IMR-90 (cell line): Measurements from ENCODE around the gene MRPS5. TPM values are rescaled to one million over a fixed set of nuclear protein-coding genes. Genes with fewer than 3 reads are reported as not detected.

Source experiments
- ATAC-seq: fragments of 200-7000 bp; cut with Tn5 transposase; 2 replicates; pipeline ENCODE4 v1.9.1; 2020; ENCODE audit warnings: low read depth, mild to moderate bottlenecking, moderate library complexity
- BruUV-seq: library from RNA; stranded (reverse); fragments of 400-500 nt; replicated peaks from 2 replicates; lab custom pipeline; 2021; lab: Mats Ljungman, UMichigan
- CTCF ChIA-PET: fragments of 300-600 bp; formaldehyde crosslinking; extraction: SDS; loops from one replicate; lab custom pipeline; 2021; ENCODE audit warnings: antibody characterized with exemption; lab: Yijun Ruan, JAX
- POLR2A ChIA-PET: fragments of 300-600 bp; sonication (Branson Sonifier 250); formaldehyde crosslinking; loops from one replicate; lab custom pipeline; 2022; ENCODE audit warnings: antibody characterized with exemption; ENCODE audit not compliant: unreplicated experiment; lab: Charles Lee
- DNase-seq: peaks from one replicate; pipeline ENCODE4 v3.0.0; 2013
- H2AFZ ChIP-seq: replicated peaks from 2 replicates; pipeline ENCODE3; 2013; ENCODE audit warnings: low read length, mild to moderate bottlenecking; ENCODE audit not compliant: poor library complexity
- H2AK5ac ChIP-seq: 2 replicates; pipeline ENCODE4 v1.6.1; 2013; ENCODE audit warnings: low read depth, low read length, inconsistent platforms
- H2AK9ac ChIP-seq: replicated peaks from 2 replicates; pipeline ENCODE3; 2013; ENCODE audit warnings: mild to moderate bottlenecking, low read depth, low read length, moderate library complexity; ENCODE audit not compliant: poor library complexity
- H2BK120ac ChIP-seq: 2 replicates; pipeline ENCODE4 v1.6.1; 2013; ENCODE audit warnings: low read depth, low read length, inconsistent platforms
- H2BK15ac ChIP-seq: 3 replicates; pipeline ENCODE4 v1.6.1; 2013; ENCODE audit warnings: low read depth, low read length, inconsistent platforms
- H2BK20ac ChIP-seq: 2 replicates; pipeline ENCODE4 v1.6.1; 2013; ENCODE audit warnings: low read depth, mild to moderate bottlenecking, inconsistent platforms, low read length, moderate library complexity
- H2BK5ac ChIP-seq: 2 replicates; pipeline ENCODE4 v1.6.1; 2013; ENCODE audit warnings: mild to moderate bottlenecking, low read depth, low read length, inconsistent platforms; ENCODE audit not compliant: poor library complexity, severe bottlenecking
- H3K14ac ChIP-seq: replicated peaks from 2 replicates; pipeline ENCODE4 v1.6.1; 2013; ENCODE audit warnings: low read depth, low read length, inconsistent platforms
- H3K18ac ChIP-seq: 2 replicates; pipeline ENCODE4 v1.6.1; 2013; ENCODE audit warnings: low read depth, low read length, control low read depth
- H3K23ac ChIP-seq: 2 replicates; pipeline ENCODE4 v1.6.1; 2013; ENCODE audit warnings: low read depth, low read length, inconsistent platforms
- H3K27ac ChIP-seq: 2 replicates; pipeline ENCODE4 v1.5.1; 2013; ENCODE audit warnings: mild to moderate bottlenecking, control low read depth, low read length; ENCODE audit not compliant: insufficient read depth
- H3K27me3 ChIP-seq: 2 replicates; pipeline ENCODE4 v1.6.1; 2013; ENCODE audit warnings: low read length; ENCODE audit not compliant: control insufficient read depth, insufficient read depth
- H3K36me3 ChIP-seq: 2 replicates; pipeline ENCODE4 v1.6.1; 2013; ENCODE audit warnings: low read length, mixed read lengths; ENCODE audit not compliant: control insufficient read depth, insufficient read depth
- H3K4ac ChIP-seq: 2 replicates; pipeline ENCODE4 v1.6.1; 2013; ENCODE audit warnings: low read depth, low read length, inconsistent platforms
- H3K4me1 ChIP-seq: 2 replicates; pipeline ENCODE4 v1.6.1; 2013; ENCODE audit warnings: low read length, mixed read lengths; ENCODE audit not compliant: control insufficient read depth, insufficient read depth
- H3K4me2 ChIP-seq: 2 replicates; pipeline ENCODE4 v1.6.1; 2013; ENCODE audit warnings: low read depth, mild to moderate bottlenecking, control low read depth, low read length, moderate library complexity
- H3K4me3 ChIP-seq: 2 replicates; pipeline ENCODE4 v1.5.1; 2013; ENCODE audit warnings: low read depth, mild to moderate bottlenecking, control low read depth, low read length, moderate library complexity; ENCODE audit not compliant: insufficient read depth
- H3K56ac ChIP-seq: 2 replicates; pipeline ENCODE4 v1.6.1; 2013; ENCODE audit warnings: low read length, inconsistent platforms; ENCODE audit not compliant: insufficient read depth; ENCODE audit errors: extremely low read depth
- H3K79me1 ChIP-seq, 2 experiments: 2 replicates each; pipeline ENCODE4 v1.6.1; 2013; ENCODE audit warnings: low read length in 2 of 2, inconsistent platforms in 1 of 2, low read depth in 1 of 2
- H3K9ac ChIP-seq: 2 replicates; pipeline ENCODE4 v1.6.1; 2013; ENCODE audit warnings: low read depth, low read length, control low read depth
- H3K9me1 ChIP-seq: 2 replicates; pipeline ENCODE4 v1.6.1; 2013; ENCODE audit warnings: low read length, inconsistent platforms; ENCODE audit not compliant: insufficient read depth
- H3K9me3 ChIP-seq: 2 replicates; pipeline ENCODE4 v1.6.1; 2013; ENCODE audit warnings: low read length; ENCODE audit not compliant: control insufficient read depth, insufficient read depth
- H4K20me1 ChIP-seq: 2 replicates; pipeline ENCODE4 v1.6.1; 2013; ENCODE audit warnings: low read length, inconsistent platforms; ENCODE audit not compliant: insufficient read depth
- H4K5ac ChIP-seq: 2 replicates; pipeline ENCODE4 v1.6.1; 2013; ENCODE audit warnings: mild to moderate bottlenecking, low read depth, low read length, control low read depth
- H4K8ac ChIP-seq, 2 experiments: 2 replicates each; pipeline ENCODE4 v1.6.1; 2013; ENCODE audit warnings: low read depth in 2 of 2, low read length in 2 of 2, control low read depth in 1 of 2, inconsistent platforms in 1 of 2
- H4K91ac ChIP-seq: 2 replicates; pipeline ENCODE4 v1.6.1; 2013; ENCODE audit warnings: low read depth, low read length, inconsistent platforms; ENCODE audit not compliant: insufficient read depth
- CHD1 ChIP-seq: IDR thresholded peaks from 2 replicates; pipeline ENCODE4 v1.6.1; 2012; ENCODE audit warnings: low read depth, low read length, improper control_type of control experiment
- FOS ChIP-seq: fragments of 150-350 bp; IDR thresholded peaks from 2 replicates; pipeline ENCODE4 v1.6.1; 2016; ENCODE audit warnings: low read depth, low read length
- MXI1 ChIP-seq: IDR thresholded peaks from 2 replicates; pipeline ENCODE4 v1.6.1; 2012; ENCODE audit warnings: low read depth, mild to moderate bottlenecking, low read length, moderate library complexity, borderline replicate concordance
- NFE2L2 ChIP-seq: fragments of 150-350 bp; IDR thresholded peaks from 2 replicates; pipeline ENCODE4 v1.6.1; 2016; ENCODE audit warnings: low read depth, mild to moderate bottlenecking, low read length
- RAD21 ChIP-seq: IDR thresholded peaks from 2 replicates; pipeline ENCODE4 v1.6.1; 2012; ENCODE audit warnings: low read length, improper control_type of control experiment
- RCOR1 ChIP-seq: IDR thresholded peaks from 2 replicates; pipeline ENCODE4 v1.6.1; 2012; ENCODE audit warnings: mild to moderate bottlenecking, low read length, improper control_type of control experiment; ENCODE audit not compliant: insufficient replicate concordance
- RFX5 ChIP-seq: IDR thresholded peaks from 2 replicates; pipeline ENCODE4 v1.8.0; 2012; ENCODE audit warnings: low read depth, mild to moderate bottlenecking, low read length, moderate library complexity
- SMC3 ChIP-seq: fragments of 150-350 bp; IDR thresholded peaks from 2 replicates; pipeline ENCODE4 v1.6.1; 2016; ENCODE audit warnings: low read depth, mild to moderate bottlenecking, antibody characterized with exemption, low read length, moderate library complexity
- WGBS, 2 experiments: methylation state at CpG; one replicate each; pipeline versions ENCODE4 v1.1.5 to v1.1.7; 2013; ENCODE audit warnings: missing lambda C conversion rate in 2 of 2; ENCODE audit not compliant: insufficient read length in 1 of 2; ENCODE audit errors: extremely low coverage in 2 of 2; 5-methylcytosine and 5-hydroxymethylcytosine counted together
- dilution Hi-C: fragments of 300-500 bp; cut with HindIII; formaldehyde crosslinking; loops from one replicate; pipeline ENCODE4 v1.14.3; 2018; ENCODE audit warnings: low sequenced_read_pairs; ENCODE audit not compliant: unreplicated experiment
- in situ Hi-C: fragments of 300-500 bp; cut with MboI; formaldehyde crosslinking; loops from 3 replicates; pipeline ENCODE4 v1.14.3; 2019; ENCODE audit warnings: low sequenced_read_pairs, inconsistent platforms, mixed read lengths
- intact Hi-C: fragments of 100-400 bp; cut with micrococcal nuclease; formaldehyde crosslinking; loops from 2 replicates; pipeline ENCODE4 v1.10.0; 2022
- polyA plus RNA-seq, 3 experiments: library from polyadenylated mRNA; depleted of rRNA; stranded (reverse); fragments of >200 nt; gene quantifications; 2 replicates each; pipeline ENCODE4 v1.2.3, GENCODE V29; 2012; ENCODE audit warnings: low replicate concordance in 1 of 3
- total RNA-seq: library from RNA; depleted of rRNA; stranded (reverse); fragments of >200 nt; gene quantifications from 2 replicates; pipeline ENCODE4 v1.2.3, GENCODE V29; 2012
- TF ChIP-seq, protein P1 (sequence below): conservative IDR thresholded peaks from 2 replicates; pipeline ENCODE4 v1.5.1; 2012; ENCODE audit warnings: mild to moderate bottlenecking, low read depth, low read length, improper control_type of control experiment
- TF ChIP-seq, protein P2 (sequence below): fragments of 150-350 bp; IDR thresholded peaks from 2 replicates; pipeline ENCODE4 v1.6.1; 2016; ENCODE audit warnings: low read depth, mild to moderate bottlenecking, low read length, moderate library complexity, borderline replicate concordance

MRPS5 gene
- total and polyA plus RNA-seq, 2 of the 4 experiments (the other 2 are of a cell fraction), result 27.6 to 44.1 TPM

DNA sequence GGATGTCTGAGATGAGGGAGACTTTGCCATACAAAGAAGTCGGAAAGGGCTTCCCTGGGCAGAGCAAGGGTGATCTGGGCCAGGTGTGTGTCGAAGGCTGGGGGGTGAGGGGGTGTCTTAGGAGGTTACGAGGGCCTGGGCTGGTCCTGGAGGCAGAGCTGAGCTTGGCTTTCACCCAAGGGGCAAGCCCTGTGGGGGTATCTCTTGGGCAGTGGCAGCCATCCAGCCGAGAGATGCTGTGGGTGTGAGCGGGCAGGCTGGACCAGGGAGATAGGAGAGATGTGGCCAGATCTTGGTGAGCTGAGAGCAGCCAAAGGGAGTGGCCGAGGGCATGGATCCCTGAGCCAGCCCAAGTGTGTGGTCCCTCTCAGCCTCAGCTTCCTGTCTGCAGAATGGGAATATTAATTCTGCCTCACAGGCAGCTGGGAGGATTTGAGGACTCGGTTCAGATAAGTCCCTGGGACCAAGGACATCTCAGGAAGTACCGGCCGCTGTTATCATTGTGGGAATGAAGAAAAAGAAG, 63.1 kb downstream of the MRPS5 start:
- no peak overlapping the region for H3K27ac ChIP-seq

More for the DNA sequence above, 63.1 kb downstream of the MRPS5 start:
- no peak overlapping the region for H2BK120ac ChIP-seq
- H3K4me2 ChIP-seq, result no peak overlapping the region
- no peaks in the 10 kb centered on the region for H3K36me3 ChIP-seq
- H3K4ac ChIP-seq, result no peak overlapping the region
- no peak overlapping the region for H2AK5ac ChIP-seq
- no peak overlapping the region for H3K18ac ChIP-seq
- H3K27me3 ChIP-seq, result peaks cover 40% of the 10 kb centered on the region
- H2AFZ ChIP-seq, result no peak overlapping the region
- no peak overlapping the region for H2BK15ac ChIP-seq
- no peak overlapping the region for H3K9ac ChIP-seq
- H3K14ac ChIP-seq, result no peak overlapping the region
- no peak for TF ChIP-seq SMC3
- no peak for TF ChIP-seq RFX5
- no peak for TF ChIP-seq MXI1
- no peak for TF ChIP-seq CHD1
- TF ChIP-seq NFE2L2, result no peak
- TF ChIP-seq, protein P1, sequence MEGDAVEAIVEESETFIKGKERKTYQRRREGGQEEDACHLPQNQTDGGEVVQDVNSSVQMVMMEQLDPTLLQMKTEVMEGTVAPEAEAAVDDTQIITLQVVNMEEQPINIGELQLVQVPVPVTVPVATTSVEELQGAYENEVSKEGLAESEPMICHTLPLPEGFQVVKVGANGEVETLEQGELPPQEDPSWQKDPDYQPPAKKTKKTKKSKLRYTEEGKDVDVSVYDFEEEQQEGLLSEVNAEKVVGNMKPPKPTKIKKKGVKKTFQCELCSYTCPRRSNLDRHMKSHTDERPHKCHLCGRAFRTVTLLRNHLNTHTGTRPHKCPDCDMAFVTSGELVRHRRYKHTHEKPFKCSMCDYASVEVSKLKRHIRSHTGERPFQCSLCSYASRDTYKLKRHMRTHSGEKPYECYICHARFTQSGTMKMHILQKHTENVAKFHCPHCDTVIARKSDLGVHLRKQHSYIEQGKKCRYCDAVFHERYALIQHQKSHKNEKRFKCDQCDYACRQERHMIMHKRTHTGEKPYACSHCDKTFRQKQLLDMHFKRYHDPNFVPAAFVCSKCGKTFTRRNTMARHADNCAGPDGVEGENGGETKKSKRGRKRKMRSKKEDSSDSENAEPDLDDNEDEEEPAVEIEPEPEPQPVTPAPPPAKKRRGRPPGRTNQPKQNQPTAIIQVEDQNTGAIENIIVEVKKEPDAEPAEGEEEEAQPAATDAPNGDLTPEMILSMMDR, result no peak
- TF ChIP-seq RAD21, result no peak
- TF ChIP-seq, protein P2, sequence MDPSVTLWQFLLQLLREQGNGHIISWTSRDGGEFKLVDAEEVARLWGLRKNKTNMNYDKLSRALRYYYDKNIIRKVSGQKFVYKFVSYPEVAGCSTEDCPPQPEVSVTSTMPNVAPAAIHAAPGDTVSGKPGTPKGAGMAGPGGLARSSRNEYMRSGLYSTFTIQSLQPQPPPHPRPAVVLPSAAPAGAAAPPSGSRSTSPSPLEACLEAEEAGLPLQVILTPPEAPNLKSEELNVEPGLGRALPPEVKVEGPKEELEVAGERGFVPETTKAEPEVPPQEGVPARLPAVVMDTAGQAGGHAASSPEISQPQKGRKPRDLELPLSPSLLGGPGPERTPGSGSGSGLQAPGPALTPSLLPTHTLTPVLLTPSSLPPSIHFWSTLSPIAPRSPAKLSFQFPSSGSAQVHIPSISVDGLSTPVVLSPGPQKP, result no peak
- TF ChIP-seq RCOR1, result no peak
- TF ChIP-seq FOS, result no peak
- POLR2A ChIA-PET, result no interaction called here
- DNase-seq (no peak), ATAC-seq (no peak)
- no peaks in the 10 kb centered on the region for H3K79me1 ChIP-seq
- no peak overlapping the region for H4K8ac ChIP-seq
- no peaks in the 10 kb centered on the region for H3K9me3 ChIP-seq
- no peaks in the 10 kb centered on the region for H4K20me1 ChIP-seq
- peak overlapping the region; percentile 15 for H2AK9ac ChIP-seq
- 63% methylated on average over 3 of the region's 9 CpGs; no CpG with 5 or more reads in 1 of the 2 experiments for WGBS, 2 experiments
- H3K4me3 ChIP-seq, result no peak overlapping the region
- no peak overlapping the region for H4K5ac ChIP-seq
- in situ Hi-C loops (no loop called here), intact Hi-C loops (no loop called here), dilution Hi-C loops (no loop called here)
- H3K23ac ChIP-seq, result no peak overlapping the region
- H3K56ac ChIP-seq, result no peak overlapping the region
- no peak overlapping the region for H2BK20ac ChIP-seq
- H3K4me1 ChIP-seq, result peaks cover 6% of the 10 kb centered on the region; the same call in 1 of the 2 replicates
- H3K9me1 ChIP-seq, result no peaks in the 10 kb centered on the region
- H2BK5ac ChIP-seq, result no peak overlapping the region
- CTCF ChIA-PET, result no interaction called here
- no peak overlapping the region for H4K91ac ChIP-seq
- no TSS peak for BruUV-seq
